ENCODE data around the gene TMEM175. TPM values are rescaled to one million over a fixed set of nuclear protein-coding genes. Genes with fewer than 3 reads are reported as not detected.

TMEM175 gene
- total and polyA plus RNA-seq, 2 of the 13 experiments (the other 11 are each of a cell fraction or from before 2014, with no cell fraction given) = 5.1 to 9.9 TPM

- 0 out of 2 replicates have a peak, but pooled peaks have one; percentile 4 for TF ChIP-seq ZNF280B (CRISPR knock-in tag; IDR thresholded peaks at IDR 0.05; ENCODE audit: borderline replicate concordance)
- TF ChIP-seq PATZ1 (CRISPR knock-in tag; IDR thresholded peaks at IDR 0.05) = no peak
- no peak for TF ChIP-seq NR2F2 (IDR thresholded peaks at IDR 0.05; ENCODE audit: borderline replicate concordance, low read depth)
- TF ChIP-seq ZNF20 (CRISPR knock-in tag; IDR thresholded peaks at IDR 0.05) = no peak
- no peak for TF ChIP-seq BCL3 (CRISPR knock-in tag; IDR thresholded peaks at IDR 0.05)
- no peak for TF ChIP-seq ARID3A (IDR thresholded peaks at IDR 0.05; ENCODE audit: low read depth, low read length)
- TF ChIP-seq LCORL (IDR thresholded peaks at IDR 0.05) = no peak
- TF ChIP-seq LCORL (CRISPR knock-in tag; IDR thresholded peaks at IDR 0.05) = no peak
- no peak for TF ChIP-seq TEAD2 (CRISPR knock-in tag; IDR thresholded peaks at IDR 0.05)
- no peak; the same call in 1 of the 2 replicates for TF ChIP-seq ZNF446 (CRISPR knock-in tag; IDR thresholded peaks at IDR 0.05)
- peak; percentile 16; the same call in 1 of the 2 replicates for TF ChIP-seq SMAD3 (CRISPR knock-in tag; IDR thresholded peaks at IDR 0.05)
- TF ChIP-seq SMARCE1 (IDR thresholded peaks at IDR 0.05; ENCODE audit: borderline replicate concordance) = no peak
- TF ChIP-seq ZBTB34 (CRISPR knock-in tag; IDR thresholded peaks at IDR 0.05) = no peak
- TF ChIP-seq RORA (CRISPR knock-in tag; IDR thresholded peaks at IDR 0.05) = peak; percentile 17; the same call in 1 of the 2 replicates
- no peak for TF ChIP-seq ZNF275 (CRISPR knock-in tag; IDR thresholded peaks at IDR 0.05; ENCODE audit: borderline replicate concordance)
- no peak for TF ChIP-seq TBP (CRISPR knock-in tag; IDR thresholded peaks at IDR 0.05)
- 0 out of 2 replicates have a peak, but pooled peaks have one; percentile 16 for TF ChIP-seq ZNF33A (CRISPR knock-in tag; IDR thresholded peaks at IDR 0.05; ENCODE audit: borderline replicate concordance)
- no peak for TF ChIP-seq ZNF615 (CRISPR knock-in tag; IDR thresholded peaks at IDR 0.05; ENCODE audit: borderline replicate concordance)
- no peak for TF ChIP-seq ZSCAN22 (CRISPR knock-in tag; IDR thresholded peaks at IDR 0.05)
- TF ChIP-seq ZNF253 (CRISPR knock-in tag; IDR thresholded peaks at IDR 0.05; ENCODE audit: borderline replicate concordance) = no peak
- no peak for TF ChIP-seq TMF1 (CRISPR knock-in tag; IDR thresholded peaks at IDR 0.05; ENCODE audit: low read depth)
- no peak for TF ChIP-seq ZNF660 (CRISPR knock-in tag; IDR thresholded peaks at IDR 0.05; ENCODE audit: borderline replicate concordance, low read depth)
These were observed 54.2 kb downstream of the TMEM175 start (continued) for GRCh38 chr4:986428-986878.

All from HepG2 (cell line).